Upper lobe of left lung (tissue), 6 donors: ENCODE measurements around the gene GJB4. TPM values are rescaled to one million over a fixed set of nuclear protein-coding genes. Genes with fewer than 3 reads are reported as not detected.

Source experiments
- ATAC-seq, 2 donors: fragments of 200-7000 bp; cut with Tn5 transposase; one replicate each; pipeline ENCODE4 v1.9.1; 2022; ENCODE audit warnings: mild to moderate bottlenecking in 2 of 2, moderate library complexity in 2 of 2; ENCODE audit not compliant: low FRiP score in 2 of 2
- DNase-seq, 2 donors: peaks; one replicate each; pipeline ENCODE4 v3.0.0-alpha.2; 2019 to 2020
- H3K27ac ChIP-seq, 4 donors: fragments of 200-600 bp; sonication (generic); one replicate each; pipeline ENCODE4 v1.5.1; 2016 to 2019
- H3K27me3 ChIP-seq, 4 donors: fragments of 200-600 bp; sonication (generic); one replicate each; pipeline ENCODE4 v1.5.1; 2017 to 2019
- H3K36me3 ChIP-seq, 4 donors: fragments of 200-600 bp; sonication (generic); one replicate each; pipeline ENCODE4 v1.5.1; 2016 to 2019
- H3K4me1 ChIP-seq, 4 donors: fragments of 200-600 bp; sonication (generic); one replicate each; pipeline ENCODE4 v1.5.1; 2018 to 2019
- H3K4me3 ChIP-seq, 4 donors: fragments of 200-600 bp; sonication (generic); one replicate each; pipeline ENCODE4 v1.5.1; 2017 to 2019; ENCODE audit warnings: mild to moderate bottlenecking in 2 of 4, moderate library complexity in 1 of 4
- H3K9me3 ChIP-seq, 4 donors: fragments of 200-600 bp; sonication (generic); one replicate each; pipeline ENCODE4 v1.5.1; 2018 to 2019
- EP300 ChIP-seq, 4 donors: sonication (generic); formaldehyde crosslinking; IDR thresholded peaks; one replicate each; pipeline ENCODE4 v1.5.1; 2017; ENCODE audit warnings: antibody characterized with exemption in 4 of 4, control low read depth in 2 of 4
- POLR2A ChIP-seq, 4 donors: fragments of 450-650 bp; IDR thresholded peaks; one replicate each; pipeline ENCODE4 v1.5.1; 2016 to 2017; ENCODE audit warnings: antibody characterized with exemption in 4 of 4, mild to moderate bottlenecking in 2 of 4
- POLR2AphosphoS5 ChIP-seq, 2 donors: sonication (generic); formaldehyde crosslinking; IDR thresholded peaks; one replicate each; pipeline ENCODE4 v1.5.1; 2017; ENCODE audit warnings: antibody characterized with exemption in 2 of 2
- WGBS, 2 donors: methylation state at CpG; one replicate each; pipeline ENCODE4 v1.1.5; 2017 to 2018; 5-methylcytosine and 5-hydroxymethylcytosine counted together
- total RNA-seq, 6 donors: library from RNA; depleted of rRNA in 4 of 6; stranded (reverse); fragments of >200 nt in 4 of 6; gene quantifications; one replicate each; pipeline versions ENCODE4 v1.1.0 to v1.2.1, GENCODE V29; 2016 to 2021
- TF ChIP-seq, protein P1 (sequence below), 6 experiments: fragments of 450-650 bp in 4 of 6; fragments of 200-600 bp in 2 of 6; sonication (generic) in 2 of 6; IDR thresholded peaks; one replicate each; pipeline ENCODE4 v1.5.1; 2016 to 2019; ENCODE audit warnings: antibody characterized with exemption in 6 of 6
- donor health status: DM: no; HTN: no; CAD: no; lungs with moderate emphysema.
- donor health status: DM: no; HTN: yes; CAD: no; lungs with severe emphysema.

GJB4 gene
- total RNA-seq, 6 donors from 2014 or later = not detected

DNA sequence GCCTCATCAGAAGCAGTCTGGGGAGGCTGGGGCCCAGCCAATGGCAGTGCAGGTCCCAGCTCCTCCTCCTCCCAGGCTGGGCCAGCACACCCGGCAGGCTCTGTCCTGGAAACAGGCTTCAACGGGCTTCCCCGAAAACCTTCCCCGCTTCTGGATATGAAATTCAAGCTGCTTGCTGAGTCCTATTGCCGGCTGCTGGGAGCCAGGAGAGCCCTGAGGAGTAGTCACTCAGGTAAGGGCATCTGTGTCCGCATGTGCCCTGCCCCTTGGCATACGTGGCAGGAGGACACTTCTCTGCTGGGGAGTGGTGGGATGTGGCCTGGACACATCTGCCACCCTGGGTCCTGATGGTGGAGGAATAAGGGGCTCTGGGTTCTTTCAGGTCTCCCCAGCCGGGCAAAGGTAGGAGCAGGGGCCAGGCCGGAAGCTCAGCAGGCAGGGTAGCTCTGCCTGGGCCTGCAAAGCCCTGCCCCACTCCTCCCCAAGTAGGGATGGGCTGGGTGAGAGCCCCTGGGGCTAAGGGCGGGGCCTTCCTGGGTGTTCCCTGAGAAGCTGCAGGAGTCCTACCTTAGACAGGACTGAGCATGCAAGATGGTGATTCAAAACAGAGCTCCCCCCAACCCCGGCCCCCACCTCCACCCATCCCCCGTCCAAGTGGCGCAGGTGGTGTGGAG is 4.4 kb upstream of the GJB4 start, which contains the start of gene GJB5:
Gene GJB5 (plus strand): TSS at position 84 of the 674 bp plus-strand sequence. CDS start 2,284 bp downstream, outside the sequence.
- H3K27ac ChIP-seq = no peak within 1 kb of the TSS
- no peaks in the 10 kb centered on the region for H3K27me3 ChIP-seq
- 40 to 74% methylated on average over 1 to 9 of the region's 13 CpGs for WGBS, 2 donors
- H3K4me1 ChIP-seq = no peaks in the 10 kb centered on the region
- TF ChIP-seq, protein P1, sequence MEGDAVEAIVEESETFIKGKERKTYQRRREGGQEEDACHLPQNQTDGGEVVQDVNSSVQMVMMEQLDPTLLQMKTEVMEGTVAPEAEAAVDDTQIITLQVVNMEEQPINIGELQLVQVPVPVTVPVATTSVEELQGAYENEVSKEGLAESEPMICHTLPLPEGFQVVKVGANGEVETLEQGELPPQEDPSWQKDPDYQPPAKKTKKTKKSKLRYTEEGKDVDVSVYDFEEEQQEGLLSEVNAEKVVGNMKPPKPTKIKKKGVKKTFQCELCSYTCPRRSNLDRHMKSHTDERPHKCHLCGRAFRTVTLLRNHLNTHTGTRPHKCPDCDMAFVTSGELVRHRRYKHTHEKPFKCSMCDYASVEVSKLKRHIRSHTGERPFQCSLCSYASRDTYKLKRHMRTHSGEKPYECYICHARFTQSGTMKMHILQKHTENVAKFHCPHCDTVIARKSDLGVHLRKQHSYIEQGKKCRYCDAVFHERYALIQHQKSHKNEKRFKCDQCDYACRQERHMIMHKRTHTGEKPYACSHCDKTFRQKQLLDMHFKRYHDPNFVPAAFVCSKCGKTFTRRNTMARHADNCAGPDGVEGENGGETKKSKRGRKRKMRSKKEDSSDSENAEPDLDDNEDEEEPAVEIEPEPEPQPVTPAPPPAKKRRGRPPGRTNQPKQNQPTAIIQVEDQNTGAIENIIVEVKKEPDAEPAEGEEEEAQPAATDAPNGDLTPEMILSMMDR (IDR thresholded peaks at IDR 0.05) = no peak
- no peak for TF ChIP-seq EP300 (IDR thresholded peaks at IDR 0.05)
- no peak within 1 kb of the TSS for H3K4me3 ChIP-seq
- H3K9me3 ChIP-seq = no peaks in the 10 kb centered on the region
- ATAC-seq (no peak), DNase-seq (peak in 1 of 2 donors; percentile 37)
- H3K36me3 ChIP-seq = no peaks in the 10 kb centered on the region

DNA sequence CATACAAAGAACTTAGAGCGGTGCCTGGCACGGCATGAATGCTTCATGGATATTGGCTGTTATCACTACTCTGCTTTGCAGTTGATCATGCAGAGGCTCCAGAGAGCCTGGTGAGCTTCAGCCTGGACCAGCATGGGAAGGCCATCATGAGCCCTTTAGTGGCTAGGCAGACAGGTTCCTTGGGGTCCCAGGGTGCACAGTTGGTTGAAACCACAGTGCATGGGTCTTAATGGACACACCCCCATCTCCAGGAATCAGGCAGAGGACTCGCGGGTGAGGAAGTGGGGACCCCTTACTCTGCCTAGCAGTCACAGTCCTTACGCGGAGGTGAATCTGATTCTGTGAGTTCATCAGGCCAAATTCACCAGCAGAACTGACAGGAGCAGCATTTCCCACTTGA is 3.6 kb upstream of the GJB4 start:
- Histone ChIP-seq H3K4me1 (no peaks in the 10 kb centered on the region), H3K36me3 (no peaks in the 10 kb centered on the region), H3K27ac (no peak overlapping the region), H3K9me3 (no peaks in the 10 kb centered on the region), H3K27me3 (no peaks in the 10 kb centered on the region), H3K4me3 (no peak overlapping the region)
- no peak for ATAC-seq
- no peak for DNase-seq
- 91 to 94% methylated on average over 6 of the region's 6 CpGs for WGBS, 2 donors
- TF ChIP-seq, protein P1 (IDR thresholded peaks at IDR 0.05) = no peak
- TF ChIP-seq POLR2AphosphoS5 (IDR thresholded peaks at IDR 0.05) (no peak), EP300 (IDR thresholded peaks at IDR 0.05) (no peak), POLR2A (IDR thresholded peaks at IDR 0.05) (no peak)

DNA sequence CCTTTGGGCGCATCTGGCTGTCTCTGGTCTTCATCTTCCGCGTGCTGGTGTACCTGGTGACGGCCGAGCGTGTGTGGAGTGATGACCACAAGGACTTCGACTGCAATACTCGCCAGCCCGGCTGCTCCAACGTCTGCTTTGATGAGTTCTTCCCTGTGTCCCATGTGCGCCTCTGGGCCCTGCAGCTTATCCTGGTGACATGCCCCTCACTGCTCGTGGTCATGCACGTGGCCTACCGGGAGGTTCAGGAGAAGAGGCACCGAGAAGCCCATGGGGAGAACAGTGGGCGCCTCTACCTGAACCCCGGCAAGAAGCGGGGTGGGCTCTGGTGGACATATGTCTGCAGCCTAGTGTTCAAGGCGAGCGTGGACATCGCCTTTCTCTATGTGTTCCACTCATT is 2.2 kb upstream of the GJB4 start:
- TF ChIP-seq EP300 (IDR thresholded peaks at IDR 0.05) = no peak
- TF ChIP-seq, protein P1 (IDR thresholded peaks at IDR 0.05) = no peak
- no peak for TF ChIP-seq POLR2AphosphoS5 (IDR thresholded peaks at IDR 0.05)
- TF ChIP-seq POLR2A (IDR thresholded peaks at IDR 0.05) = no peak
- peak in 1 of 2 donors; percentile 49 for DNase-seq
- Histone ChIP-seq H3K4me1 (no peaks in the 10 kb centered on the region), H3K36me3 (no peaks in the 10 kb centered on the region), H3K27me3 (no peaks in the 10 kb centered on the region), H3K9me3 (no peaks in the 10 kb centered on the region), H3K4me3 (no peak overlapping the region), H3K27ac (no peak overlapping the region)
- no peak for ATAC-seq
- 90 to 98% methylated on average over 10 to 21 of the region's 21 CpGs for WGBS, 2 donors

DNA sequence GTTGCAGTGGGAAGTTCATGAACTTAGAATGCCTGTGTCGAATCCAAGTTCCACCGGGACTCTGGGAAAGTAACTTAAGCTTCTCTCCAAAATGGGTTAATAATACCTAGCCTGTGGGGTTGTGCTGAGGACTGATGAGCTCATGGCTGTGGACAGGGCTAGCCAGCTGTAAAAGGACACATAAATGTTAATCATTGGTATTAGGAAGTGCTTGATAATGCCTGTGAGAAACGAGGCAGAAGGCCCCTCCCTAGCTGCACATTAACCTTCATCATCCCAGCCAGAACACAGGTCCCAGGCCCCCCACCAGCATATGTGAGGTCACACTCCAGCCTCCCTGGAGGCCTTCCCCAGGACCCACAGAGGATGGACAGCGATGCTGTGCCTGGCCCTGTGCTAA is 789 bp upstream of the GJB4 start:
- DNase-seq (no peak), ATAC-seq (no peak)
- Histone ChIP-seq H3K36me3 (no peaks in the 10 kb centered on the region), H3K4me1 (no peaks in the 10 kb centered on the region), H3K4me3 (no peak overlapping the region), H3K27me3 (no peaks in the 10 kb centered on the region), H3K9me3 (no peaks in the 10 kb centered on the region), H3K27ac (no peak overlapping the region)
- TF ChIP-seq, protein P1 (IDR thresholded peaks at IDR 0.05) = no peak
- TF ChIP-seq POLR2A (IDR thresholded peaks at IDR 0.05) (no peak), EP300 (IDR thresholded peaks at IDR 0.05) (no peak), POLR2AphosphoS5 (IDR thresholded peaks at IDR 0.05) (no peak)
- WGBS, 2 donors = 75 to 81% methylated on average over 4 of the region's 4 CpGs

DNA sequence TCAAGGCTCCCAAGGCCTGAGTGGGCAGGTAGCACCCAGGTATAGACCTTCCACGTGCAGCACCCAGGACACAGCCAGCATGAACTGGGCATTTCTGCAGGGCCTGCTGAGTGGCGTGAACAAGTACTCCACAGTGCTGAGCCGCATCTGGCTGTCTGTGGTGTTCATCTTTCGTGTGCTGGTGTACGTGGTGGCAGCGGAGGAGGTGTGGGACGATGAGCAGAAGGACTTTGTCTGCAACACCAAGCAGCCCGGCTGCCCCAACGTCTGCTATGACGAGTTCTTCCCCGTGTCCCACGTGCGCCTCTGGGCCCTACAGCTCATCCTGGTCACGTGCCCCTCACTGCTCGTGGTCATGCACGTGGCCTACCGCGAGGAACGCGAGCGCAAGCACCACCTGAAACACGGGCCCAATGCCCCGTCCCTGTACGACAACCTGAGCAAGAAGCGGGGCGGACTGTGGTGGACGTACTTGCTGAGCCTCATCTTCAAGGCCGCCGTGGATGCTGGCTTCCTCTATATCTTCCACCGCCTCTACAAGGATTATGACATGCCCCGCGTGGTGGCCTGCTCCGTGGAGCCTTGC is 1.7 kb downstream of the GJB4 start:
- H3K27ac ChIP-seq = no peak overlapping the region
- TF ChIP-seq, protein P1 (IDR thresholded peaks at IDR 0.05) = no peak
- TF ChIP-seq EP300 (IDR thresholded peaks at IDR 0.05) = no peak
- no peak for TF ChIP-seq POLR2A (IDR thresholded peaks at IDR 0.05)
- no peak for TF ChIP-seq POLR2AphosphoS5 (IDR thresholded peaks at IDR 0.05)
- no peaks in the 10 kb centered on the region for H3K36me3 ChIP-seq
- DNase-seq (peak in 1 of 2 donors; percentile 63), ATAC-seq (no peak)
- H3K9me3 ChIP-seq = no peaks in the 10 kb centered on the region
- H3K27me3 ChIP-seq = no peaks in the 10 kb centered on the region
- no peak overlapping the region for H3K4me3 ChIP-seq
- WGBS, 2 donors = 91% methylated on average over 14 to 33 of the region's 33 CpGs
- H3K4me1 ChIP-seq = no peaks in the 10 kb centered on the region
